Stimulated activated CD8-positive, alpha-beta memory T cell treated with anti-CD3 and anti-CD28 coated beads, Interleukin-4, amount 100 ng/mL, for 48 hours (primary cell): ENCODE data around the gene WBP2NL.

Experiments
- DNase-seq: peaks from one replicate; pipeline ENCODE4 v3.0.0-alpha.2; 2020

WBP2NL gene

DNA sequence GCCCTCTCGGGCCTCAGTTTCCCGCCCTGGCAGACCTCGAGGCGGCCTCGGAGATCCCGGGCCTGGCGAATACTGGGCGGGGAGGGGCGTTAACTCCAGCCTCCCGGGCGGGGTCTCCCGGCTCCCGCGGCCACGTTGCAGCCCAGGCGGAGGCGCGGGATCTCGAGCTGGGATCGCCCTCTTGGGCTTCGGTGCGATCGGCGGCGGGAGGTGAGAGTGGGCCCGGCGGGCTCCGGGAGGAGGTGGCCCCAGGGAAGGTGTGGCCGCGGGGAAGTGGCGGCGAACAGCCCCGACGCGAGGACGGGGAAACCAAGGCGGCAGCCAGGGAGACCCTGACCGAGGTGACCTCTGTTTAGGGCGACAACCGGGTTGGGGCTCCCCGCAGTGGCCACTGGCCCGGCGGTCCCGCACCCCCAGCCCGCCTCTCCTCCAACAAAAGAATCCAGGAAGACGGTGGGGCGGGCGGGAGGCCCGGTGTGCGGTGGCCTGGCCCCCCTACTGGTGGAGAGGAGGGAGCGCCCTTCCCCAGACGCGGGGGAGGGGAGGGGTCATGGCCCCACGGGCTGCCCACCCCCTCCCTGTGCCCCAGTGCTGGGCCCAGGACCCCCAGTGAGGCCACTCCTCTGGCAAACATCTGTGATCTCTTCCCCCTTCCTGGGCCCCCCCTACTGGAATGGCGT is 75.7 kb downstream of the WBP2NL start, which contains the start of gene PHETA2:
PHETA2 (plus strand) TSS at position 117 of the 680 bp plus-strand sequence. CDS start 3,046 bp downstream, outside the sequence.
- DNase-seq: peak; percentile 69

- no peak for DNase-seq
Measured at GRCh38 chr22:42074846-42075676, 76.5 kb downstream of the WBP2NL start.

DNA sequence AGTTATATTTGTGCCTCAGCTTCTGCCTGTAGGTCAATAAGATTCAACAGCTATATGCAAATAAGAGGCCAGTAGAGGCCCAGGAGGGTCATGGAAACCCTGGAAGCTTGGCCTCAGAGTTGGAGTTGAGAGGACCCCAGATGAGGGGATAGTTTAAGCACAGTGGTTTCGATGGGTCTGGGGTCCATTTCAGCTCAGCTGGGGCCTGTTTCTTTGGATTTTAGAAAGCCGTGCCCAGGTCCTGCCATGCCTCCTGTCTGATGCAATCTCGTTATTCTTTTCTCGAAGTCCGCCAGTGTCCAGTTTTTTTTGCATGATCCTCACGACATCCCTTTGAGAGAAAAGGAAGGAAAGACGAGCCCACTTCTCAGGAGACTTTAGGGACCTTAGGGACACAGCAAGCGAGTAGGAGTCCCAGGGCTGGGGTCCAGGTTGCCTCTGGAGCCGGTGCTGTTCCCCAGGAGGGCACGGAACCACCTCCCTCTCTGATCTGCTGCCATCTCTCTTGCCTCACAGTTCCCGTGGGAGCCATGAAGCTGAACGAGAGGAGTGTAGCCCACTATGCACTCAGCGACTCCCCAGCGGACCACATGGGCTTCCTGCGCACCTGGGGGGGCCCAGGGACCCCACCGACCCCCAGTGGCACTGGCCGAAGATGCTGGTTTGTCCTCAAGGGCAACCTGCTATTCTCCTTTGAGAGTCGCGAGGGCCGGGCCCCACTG is 78.3 kb downstream of the WBP2NL start:
- no peak for DNase-seq

GRCh38 chr22:42077486-42078125 is 79.0 kb downstream of the WBP2NL start:
- no peak for DNase-seq
